ENCODE results near the gene CRB3. TPM values are rescaled to one million over a fixed set of nuclear protein-coding genes. Genes with fewer than 3 reads are reported as not detected.

Gene CRB3
- total RNA-seq, 4 donors from 2014 or later: 10.2 TPM; not detected in 3

GRCh38 chr19:6460099-6460884 is 3.8 kb upstream of the CRB3 start:
- intact Hi-C loops (cut with DNase I; ENCODE audit: low total_unique reads): no loop called here
- peak; percentile 56 to 77 (median 69) for TF ChIP-seq CTCF (IDR thresholded peaks at IDR 0.05)
- peak; percentile 21 to 25 for TF ChIP-seq POLR2A (IDR thresholded peaks at IDR 0.05)

GRCh38 chr19:6465006-6465405 is 935 bp downstream of the CRB3 start:
- Histone ChIP-seq H3K27ac (no peak overlapping the region), H3K9me3 (no peaks in the 10 kb centered on the region), H3K4me3 (no peak overlapping the region), H3K27me3 (peaks cover 0 to 13% of the 10 kb centered on the region in 2 donors), H3K36me3 (no peaks in the 10 kb centered on the region), H3K4me1 (no peaks in the 10 kb centered on the region)
- intact Hi-C loops (cut with DNase I; ENCODE audit: low total_unique reads): no loop called here
- DNase-seq: no peak
- no peak for TF ChIP-seq POLR2A (IDR thresholded peaks at IDR 0.05)
- TF ChIP-seq CTCF (IDR thresholded peaks at IDR 0.05): no peak

More at GRCh38 chr19:6460099-6460884, 3.8 kb upstream of the CRB3 start:
- peak; percentile 96 to 97 for DNase-seq
- no peaks in the 10 kb centered on the region for H3K36me3 ChIP-seq
- peak overlapping the region; percentile 60 to 65 for H3K4me3 ChIP-seq
- peaks cover 0 to 13% of the 10 kb centered on the region in 2 donors for H3K27me3 ChIP-seq
- no peaks in the 10 kb centered on the region for H3K4me1 ChIP-seq
- peak overlapping the region; percentile 73 to 92 for H3K27ac ChIP-seq
- H3K9me3 ChIP-seq: no peaks in the 10 kb centered on the region

GRCh38 chr19:6465663-6466062 is 1.6 kb downstream of the CRB3 start:
- Histone ChIP-seq H3K4me3 (no peak overlapping the region), H3K9me3 (no peaks in the 10 kb centered on the region), H3K27ac (no peak overlapping the region), H3K27me3 (peaks cover 0 to 13% of the 10 kb centered on the region in 2 donors), H3K4me1 (no peaks in the 10 kb centered on the region), H3K36me3 (no peaks in the 10 kb centered on the region)
- TF ChIP-seq POLR2A (IDR thresholded peaks at IDR 0.05) (no peak), CTCF (IDR thresholded peaks at IDR 0.05) (no peak)
- intact Hi-C loops (cut with DNase I; ENCODE audit: low total_unique reads): no loop called here
- DNase-seq: no peak

GRCh38 chr19:6466526-6467248 is 2.6 kb downstream of the CRB3 start:
- H3K9me3 ChIP-seq: no peaks in the 10 kb centered on the region
- no peak for TF ChIP-seq CTCF (IDR thresholded peaks at IDR 0.05)
- TF ChIP-seq POLR2A (IDR thresholded peaks at IDR 0.05): no peak
- no peak overlapping the region for H3K4me3 ChIP-seq
- peaks cover 0 to 13% of the 10 kb centered on the region in 2 donors for H3K27me3 ChIP-seq
- H3K36me3 ChIP-seq: no peaks in the 10 kb centered on the region
- DNase-seq: no peak
- no peak overlapping the region for H3K27ac ChIP-seq
- H3K4me1 ChIP-seq: no peaks in the 10 kb centered on the region
- intact Hi-C loops (cut with DNase I; ENCODE audit: low total_unique reads): no loop called here

GRCh38 chr19:6467384-6467783 is 3.3 kb downstream of the CRB3 start:
- no peaks in the 10 kb centered on the region for H3K4me1 ChIP-seq
- peaks cover 0 to 13% of the 10 kb centered on the region in 2 donors for H3K27me3 ChIP-seq
- no peaks in the 10 kb centered on the region for H3K9me3 ChIP-seq
- no peaks in the 10 kb centered on the region for H3K36me3 ChIP-seq
- intact Hi-C loops (cut with DNase I; ENCODE audit: low total_unique reads): no loop called here
- H3K4me3 ChIP-seq: no peak overlapping the region
- DNase-seq: no peak
- TF ChIP-seq POLR2A (IDR thresholded peaks at IDR 0.05) (no peak), CTCF (IDR thresholded peaks at IDR 0.05) (no peak)
- H3K27ac ChIP-seq: no peak overlapping the region

Data from uterus (tissue), 4 donors.